Measurements from ENCODE around the gene AMELX. TPM values are rescaled to one million over a fixed set of nuclear protein-coding genes. Genes with fewer than 3 reads are reported as not detected.

The AMELX gene
- total RNA-seq, 1 experiment from 2014 or later: not detected

DNA sequence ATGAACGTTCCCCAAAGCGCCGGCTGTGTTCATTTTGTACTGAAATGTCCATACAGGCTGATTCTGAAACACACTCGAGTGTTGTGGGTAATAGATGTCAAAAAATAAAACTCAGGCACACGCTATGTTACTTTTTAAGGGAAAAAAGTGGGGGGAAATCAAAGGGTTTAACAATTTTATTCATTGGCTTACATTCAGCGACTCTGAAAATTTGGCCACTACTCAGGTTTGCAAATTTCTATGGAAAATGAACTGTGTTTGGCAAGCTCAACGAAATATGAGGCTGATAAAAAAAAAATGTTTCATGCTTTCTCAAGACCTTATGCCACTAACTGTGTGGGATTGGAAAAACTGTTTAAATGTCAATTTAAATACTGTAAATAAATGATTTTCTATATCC, 18.5 kb downstream of the AMELX start:
- BruUV-seq (replicated peaks): no TSS peak
- Histone ChIP-seq H3K36me3 (ENCODE audit: control insufficient read depth, insufficient read depth, low read length) (no peaks in the 10 kb centered on the region), H3K9me3 (ENCODE audit: control insufficient read depth, insufficient read depth, low read depth, low read length) (no peaks in the 10 kb centered on the region), H3K4me1 (ENCODE audit: control insufficient read depth, insufficient read depth, low read length) (no peaks in the 10 kb centered on the region), H3K27me3 (ENCODE audit: control insufficient read depth, insufficient read depth, low read length) (no peaks in the 10 kb centered on the region), H3K4me3 (ENCODE audit: low read depth in 2 of 2, low read length in 2 of 2) (no peak overlapping the region), H3K27ac (ENCODE audit: low read length) (no peak overlapping the region)
- TF ChIP-seq POLR2AphosphoS5 (IDR thresholded peaks at IDR 0.05; ENCODE audit: low read depth, low read length) (no peak), SIN3A (IDR thresholded peaks at IDR 0.05; ENCODE audit: borderline replicate concordance, insufficient read depth, low read depth, low read length) (no peak), TCF7L2 (IDR thresholded peaks at IDR 0.05; ENCODE audit: low read depth, low read length) (no peak)
- TF ChIP-seq, protein P1, sequence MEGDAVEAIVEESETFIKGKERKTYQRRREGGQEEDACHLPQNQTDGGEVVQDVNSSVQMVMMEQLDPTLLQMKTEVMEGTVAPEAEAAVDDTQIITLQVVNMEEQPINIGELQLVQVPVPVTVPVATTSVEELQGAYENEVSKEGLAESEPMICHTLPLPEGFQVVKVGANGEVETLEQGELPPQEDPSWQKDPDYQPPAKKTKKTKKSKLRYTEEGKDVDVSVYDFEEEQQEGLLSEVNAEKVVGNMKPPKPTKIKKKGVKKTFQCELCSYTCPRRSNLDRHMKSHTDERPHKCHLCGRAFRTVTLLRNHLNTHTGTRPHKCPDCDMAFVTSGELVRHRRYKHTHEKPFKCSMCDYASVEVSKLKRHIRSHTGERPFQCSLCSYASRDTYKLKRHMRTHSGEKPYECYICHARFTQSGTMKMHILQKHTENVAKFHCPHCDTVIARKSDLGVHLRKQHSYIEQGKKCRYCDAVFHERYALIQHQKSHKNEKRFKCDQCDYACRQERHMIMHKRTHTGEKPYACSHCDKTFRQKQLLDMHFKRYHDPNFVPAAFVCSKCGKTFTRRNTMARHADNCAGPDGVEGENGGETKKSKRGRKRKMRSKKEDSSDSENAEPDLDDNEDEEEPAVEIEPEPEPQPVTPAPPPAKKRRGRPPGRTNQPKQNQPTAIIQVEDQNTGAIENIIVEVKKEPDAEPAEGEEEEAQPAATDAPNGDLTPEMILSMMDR (IDR thresholded peaks at IDR 0.05): no peak
- TF ChIP-seq, protein P2, sequence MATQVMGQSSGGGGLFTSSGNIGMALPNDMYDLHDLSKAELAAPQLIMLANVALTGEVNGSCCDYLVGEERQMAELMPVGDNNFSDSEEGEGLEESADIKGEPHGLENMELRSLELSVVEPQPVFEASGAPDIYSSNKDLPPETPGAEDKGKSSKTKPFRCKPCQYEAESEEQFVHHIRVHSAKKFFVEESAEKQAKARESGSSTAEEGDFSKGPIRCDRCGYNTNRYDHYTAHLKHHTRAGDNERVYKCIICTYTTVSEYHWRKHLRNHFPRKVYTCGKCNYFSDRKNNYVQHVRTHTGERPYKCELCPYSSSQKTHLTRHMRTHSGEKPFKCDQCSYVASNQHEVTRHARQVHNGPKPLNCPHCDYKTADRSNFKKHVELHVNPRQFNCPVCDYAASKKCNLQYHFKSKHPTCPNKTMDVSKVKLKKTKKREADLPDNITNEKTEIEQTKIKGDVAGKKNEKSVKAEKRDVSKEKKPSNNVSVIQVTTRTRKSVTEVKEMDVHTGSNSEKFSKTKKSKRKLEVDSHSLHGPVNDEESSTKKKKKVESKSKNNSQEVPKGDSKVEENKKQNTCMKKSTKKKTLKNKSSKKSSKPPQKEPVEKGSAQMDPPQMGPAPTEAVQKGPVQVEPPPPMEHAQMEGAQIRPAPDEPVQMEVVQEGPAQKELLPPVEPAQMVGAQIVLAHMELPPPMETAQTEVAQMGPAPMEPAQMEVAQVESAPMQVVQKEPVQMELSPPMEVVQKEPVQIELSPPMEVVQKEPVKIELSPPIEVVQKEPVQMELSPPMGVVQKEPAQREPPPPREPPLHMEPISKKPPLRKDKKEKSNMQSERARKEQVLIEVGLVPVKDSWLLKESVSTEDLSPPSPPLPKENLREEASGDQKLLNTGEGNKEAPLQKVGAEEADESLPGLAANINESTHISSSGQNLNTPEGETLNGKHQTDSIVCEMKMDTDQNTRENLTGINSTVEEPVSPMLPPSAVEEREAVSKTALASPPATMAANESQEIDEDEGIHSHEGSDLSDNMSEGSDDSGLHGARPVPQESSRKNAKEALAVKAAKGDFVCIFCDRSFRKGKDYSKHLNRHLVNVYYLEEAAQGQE (IDR thresholded peaks at IDR 0.05; ENCODE audit: insufficient read depth in 1 of 2, low read depth in 2 of 2, low read length in 1 of 2): no peak
- no peak for DNase-seq (ENCODE audit: low read depth, low spot score)
- intact Hi-C loops (cut with micrococcal nuclease; ENCODE audit: unreplicated experiment): no loop called here
- in situ Hi-C loops (cut with HindIII; ENCODE audit: low pct_unique_long_range_greater_than_20kb, low sequenced_read_pairs): no loop called here
- ChIA-PET POLR2A (no interaction called here), CTCF (no interaction called here)
- ATAC-seq: no peak

DNA sequence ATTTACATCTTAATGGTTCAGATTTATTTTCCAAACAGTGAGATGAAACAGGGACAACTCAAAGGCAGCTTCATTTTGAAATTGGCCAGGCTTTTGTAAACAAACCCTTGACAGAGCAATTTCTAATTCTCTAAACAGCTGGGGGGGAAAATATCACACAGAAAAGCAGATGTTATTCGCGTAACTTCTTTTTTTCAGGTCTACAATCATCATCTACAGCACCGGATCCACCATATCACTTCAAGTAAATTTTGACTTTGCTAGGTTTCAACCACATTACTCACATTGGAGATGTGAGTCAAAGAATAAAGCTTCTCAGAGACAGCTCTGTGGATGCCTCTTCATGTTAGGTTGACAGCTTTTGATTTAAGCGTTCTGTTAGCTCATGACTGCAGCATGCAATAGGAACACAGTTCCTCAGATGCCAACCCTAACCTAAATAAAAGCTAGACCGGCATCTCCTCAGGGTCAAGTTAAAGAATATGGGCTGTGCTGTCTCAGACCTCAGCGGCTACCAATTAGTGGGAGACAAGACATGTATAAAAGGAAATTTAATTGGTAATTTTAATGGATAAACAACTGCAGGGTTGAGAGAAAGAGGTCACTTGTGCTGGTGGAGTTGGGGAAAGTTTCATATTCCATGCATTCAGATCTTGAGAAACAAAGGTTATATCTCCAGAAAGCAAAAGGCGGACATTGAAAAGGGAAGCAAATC, 26.8 kb downstream of the AMELX start:
- no TSS peak for BruUV-seq (replicated peaks)
- ChIA-PET POLR2A (no interaction called here), CTCF (no interaction called here)

More for the DNA sequence above, 26.8 kb downstream of the AMELX start:
- Histone ChIP-seq H3K9me3 (ENCODE audit: control insufficient read depth, insufficient read depth, low read depth, low read length) (no peaks in the 10 kb centered on the region), H3K27ac (ENCODE audit: low read length) (no peak overlapping the region), H3K4me3 (ENCODE audit: low read depth in 2 of 2, low read length in 2 of 2) (no peak overlapping the region), H3K4me1 (ENCODE audit: control insufficient read depth, insufficient read depth, low read length) (no peaks in the 10 kb centered on the region), H3K36me3 (ENCODE audit: control insufficient read depth, insufficient read depth, low read length) (no peaks in the 10 kb centered on the region), H3K27me3 (ENCODE audit: control insufficient read depth, insufficient read depth, low read length) (no peaks in the 10 kb centered on the region)
- DNase-seq (ENCODE audit: low read depth, low spot score) (no peak), ATAC-seq (no peak)
- in situ Hi-C loops (cut with HindIII; ENCODE audit: low pct_unique_long_range_greater_than_20kb, low sequenced_read_pairs) (no loop called here), intact Hi-C loops (cut with micrococcal nuclease; ENCODE audit: unreplicated experiment) (no loop called here)
- TF ChIP-seq, protein P1 (IDR thresholded peaks at IDR 0.05): no peak
- TF ChIP-seq POLR2AphosphoS5 (IDR thresholded peaks at IDR 0.05; ENCODE audit: low read depth, low read length) (no peak), TCF7L2 (IDR thresholded peaks at IDR 0.05; ENCODE audit: low read depth, low read length) (no peak), SIN3A (IDR thresholded peaks at IDR 0.05; ENCODE audit: borderline replicate concordance, insufficient read depth, low read depth, low read length) (no peak)
- TF ChIP-seq, protein P2 (IDR thresholded peaks at IDR 0.05; ENCODE audit: insufficient read depth in 1 of 2, low read depth in 2 of 2, low read length in 1 of 2): no peak
